ENCODE results near the gene OR10S1. TPM values are rescaled to one million over a fixed set of nuclear protein-coding genes. Genes with fewer than 3 reads are reported as not detected.

Gene OR10S1
- total RNA-seq, 1 experiment from 2014 or later = not detected

DNA sequence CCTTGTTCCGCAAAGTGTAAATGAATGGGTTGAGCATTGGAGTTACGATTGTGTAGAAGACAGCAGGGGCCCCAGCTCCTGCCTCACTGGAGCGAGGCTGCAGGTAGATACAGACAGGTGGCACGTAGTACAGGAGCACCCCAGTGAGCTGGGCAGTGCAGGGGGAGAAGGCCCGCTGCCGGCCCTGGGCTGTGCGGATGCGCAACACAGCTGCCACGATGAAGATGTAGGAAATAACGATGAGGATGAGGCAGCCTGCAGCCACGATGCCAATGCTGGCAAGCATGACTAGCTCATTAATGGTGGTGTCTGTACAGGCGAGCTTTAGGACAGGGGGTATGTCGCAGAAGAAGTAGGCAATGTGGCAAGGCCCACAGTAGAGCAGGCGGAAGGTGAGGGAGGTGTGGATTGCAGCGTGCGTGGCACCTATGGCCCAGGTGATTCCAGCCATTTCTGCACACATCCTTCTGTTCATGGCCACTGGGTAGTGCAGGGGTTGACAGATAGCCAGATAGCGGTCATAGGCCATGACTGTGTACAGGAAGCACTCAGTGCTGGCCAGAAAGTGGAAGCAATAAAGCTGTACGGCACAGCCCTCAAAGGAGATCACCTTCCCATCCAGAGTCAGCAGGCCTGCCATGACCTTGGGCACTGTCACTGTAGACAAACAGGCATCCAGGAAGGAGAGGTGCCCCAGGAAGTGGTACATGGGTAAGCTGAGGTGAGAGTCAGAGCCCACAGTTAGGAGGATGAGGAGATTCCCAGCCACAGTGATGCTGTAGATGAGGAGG is 616 bp downstream of the OR10S1 start:
- H3K36me3 ChIP-seq (ENCODE audit: low read depth) = no peaks in the 10 kb centered on the region
- H3K79me2 ChIP-seq (ENCODE audit: low read depth) = no peaks in the 10 kb centered on the region
- no peak overlapping the region for H3K27ac ChIP-seq
- H3F3A ChIP-seq (ENCODE audit: insufficient read depth, low read depth) = no peaks in the 10 kb centered on the region
- DNase-seq = no peak
- H2AFZ ChIP-seq = no peak overlapping the region
- H3K9me3 ChIP-seq (ENCODE audit: insufficient read depth, low read depth) = no peaks in the 10 kb centered on the region
- POLR2A ChIA-PET (ENCODE audit: unreplicated experiment) = no interaction called here
- no TSS peak for BruUV-seq (replicated peaks)
- no peaks in the 10 kb centered on the region for H3K27me3 ChIP-seq (ENCODE audit: insufficient read depth, low read depth)
- H4K20me1 ChIP-seq (ENCODE audit: insufficient read depth) = no peaks in the 10 kb centered on the region
- TF ChIP-seq, protein P1, sequence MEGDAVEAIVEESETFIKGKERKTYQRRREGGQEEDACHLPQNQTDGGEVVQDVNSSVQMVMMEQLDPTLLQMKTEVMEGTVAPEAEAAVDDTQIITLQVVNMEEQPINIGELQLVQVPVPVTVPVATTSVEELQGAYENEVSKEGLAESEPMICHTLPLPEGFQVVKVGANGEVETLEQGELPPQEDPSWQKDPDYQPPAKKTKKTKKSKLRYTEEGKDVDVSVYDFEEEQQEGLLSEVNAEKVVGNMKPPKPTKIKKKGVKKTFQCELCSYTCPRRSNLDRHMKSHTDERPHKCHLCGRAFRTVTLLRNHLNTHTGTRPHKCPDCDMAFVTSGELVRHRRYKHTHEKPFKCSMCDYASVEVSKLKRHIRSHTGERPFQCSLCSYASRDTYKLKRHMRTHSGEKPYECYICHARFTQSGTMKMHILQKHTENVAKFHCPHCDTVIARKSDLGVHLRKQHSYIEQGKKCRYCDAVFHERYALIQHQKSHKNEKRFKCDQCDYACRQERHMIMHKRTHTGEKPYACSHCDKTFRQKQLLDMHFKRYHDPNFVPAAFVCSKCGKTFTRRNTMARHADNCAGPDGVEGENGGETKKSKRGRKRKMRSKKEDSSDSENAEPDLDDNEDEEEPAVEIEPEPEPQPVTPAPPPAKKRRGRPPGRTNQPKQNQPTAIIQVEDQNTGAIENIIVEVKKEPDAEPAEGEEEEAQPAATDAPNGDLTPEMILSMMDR (conservative IDR thresholded peaks at IDR 0.05) = no peak
- no peak for TF ChIP-seq EZH2 (IDR thresholded peaks at IDR 0.05; ENCODE audit: low read depth)
- CTCF ChIA-PET = no interaction called here
- no peak overlapping the region for H3K4me3 ChIP-seq
- H3K9me2 ChIP-seq (ENCODE audit: insufficient read depth) = no peaks in the 10 kb centered on the region; the same call in 1 of the 2 replicates
- no peaks in the 10 kb centered on the region for H3K4me1 ChIP-seq (replicated peaks; ENCODE audit: insufficient read depth)
- H3K4me2 ChIP-seq = no peak overlapping the region
- intact Hi-C loops (cut with micrococcal nuclease; ENCODE audit: unreplicated experiment) = no loop called here

DNA sequence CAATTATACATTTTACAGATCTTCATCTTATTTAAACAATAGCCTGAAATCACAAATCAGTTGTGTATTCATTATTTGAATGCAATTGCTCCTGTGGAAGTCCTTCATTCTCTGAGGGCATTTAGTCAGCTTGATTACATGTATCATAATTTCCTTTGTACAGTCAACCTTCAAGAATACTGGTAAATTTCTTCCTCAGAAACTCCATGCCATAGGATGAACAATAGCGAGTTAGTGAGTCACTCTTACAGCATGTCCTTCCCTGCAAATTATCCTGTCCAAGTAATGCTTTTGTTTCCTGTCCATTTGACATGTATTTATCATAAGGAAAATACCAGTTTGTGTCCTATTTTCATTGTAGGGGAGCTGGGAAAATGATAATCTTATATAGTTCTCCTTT is 3.8 kb downstream of the OR10S1 start:
- no peak for TF ChIP-seq EZH2 (IDR thresholded peaks at IDR 0.05; ENCODE audit: low read depth)
- Histone ChIP-seq H3K4me1 (replicated peaks; ENCODE audit: insufficient read depth) (no peaks in the 10 kb centered on the region), H4K20me1 (ENCODE audit: insufficient read depth) (no peaks in the 10 kb centered on the region), H3K27ac (no peak overlapping the region), H3K4me3 (no peak overlapping the region), H3K79me2 (ENCODE audit: low read depth) (no peaks in the 10 kb centered on the region), H3K9me3 (ENCODE audit: insufficient read depth, low read depth) (no peaks in the 10 kb centered on the region), H3K36me3 (ENCODE audit: low read depth) (no peaks in the 10 kb centered on the region), H3F3A (ENCODE audit: insufficient read depth, low read depth) (no peaks in the 10 kb centered on the region), H2AFZ (no peak overlapping the region), H3K4me2 (no peak overlapping the region), H3K9me2 (ENCODE audit: insufficient read depth) (no peaks in the 10 kb centered on the region; the same call in 1 of the 2 replicates), H3K27me3 (ENCODE audit: insufficient read depth, low read depth) (no peaks in the 10 kb centered on the region)
- no peak for DNase-seq
- CTCF ChIA-PET = no interaction called here
- POLR2A ChIA-PET (ENCODE audit: unreplicated experiment) = no interaction called here
- intact Hi-C loops (cut with micrococcal nuclease; ENCODE audit: unreplicated experiment) = no loop called here
- BruUV-seq (replicated peaks) = no TSS peak

DNA sequence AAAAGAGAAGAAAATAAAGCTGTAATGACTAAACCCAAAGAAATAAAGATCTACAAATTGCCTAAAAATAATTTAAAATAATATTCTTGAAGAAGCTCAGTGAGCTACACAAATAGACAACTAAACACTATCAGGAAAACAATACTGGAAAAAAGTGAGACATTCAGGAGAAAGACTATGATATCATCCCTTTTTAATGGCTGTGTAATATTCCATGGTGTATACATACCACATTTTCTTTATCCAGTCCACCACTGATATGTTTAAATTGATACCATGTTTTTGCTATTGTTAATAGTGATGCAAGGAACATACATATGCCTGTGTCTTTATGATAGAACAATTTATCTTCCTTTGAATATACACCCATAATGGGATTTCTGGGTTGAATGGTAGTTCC is 20.8 kb downstream of the OR10S1 start:
- no peaks in the 10 kb centered on the region for H3K79me2 ChIP-seq (ENCODE audit: low read depth)
- H3K9me2 ChIP-seq (ENCODE audit: insufficient read depth) = no peaks in the 10 kb centered on the region; the same call in 1 of the 2 replicates

More for the DNA sequence above, 20.8 kb downstream of the OR10S1 start:
- intact Hi-C loops (cut with micrococcal nuclease; ENCODE audit: unreplicated experiment) = no loop called here
- H3K27me3 ChIP-seq (ENCODE audit: insufficient read depth, low read depth) = no peaks in the 10 kb centered on the region
- H4K20me1 ChIP-seq (ENCODE audit: insufficient read depth) = no peaks in the 10 kb centered on the region
- H3K9me3 ChIP-seq (ENCODE audit: insufficient read depth, low read depth) = no peaks in the 10 kb centered on the region
- H3K27ac ChIP-seq = no peak overlapping the region
- DNase-seq = no peak
- H3K4me2 ChIP-seq = no peak overlapping the region
- no peaks in the 10 kb centered on the region for H3K36me3 ChIP-seq (ENCODE audit: low read depth)
- no peaks in the 10 kb centered on the region for H3K4me1 ChIP-seq (replicated peaks; ENCODE audit: insufficient read depth)
- H3F3A ChIP-seq (ENCODE audit: insufficient read depth, low read depth) = no peaks in the 10 kb centered on the region
- BruUV-seq (replicated peaks) = no TSS peak
- ChIA-PET POLR2A (ENCODE audit: unreplicated experiment) (no interaction called here), CTCF (no interaction called here)
- no peak overlapping the region for H3K4me3 ChIP-seq
- no peak overlapping the region for H2AFZ ChIP-seq
- TF ChIP-seq, protein P1 (conservative IDR thresholded peaks at IDR 0.05) = no peak
- TF ChIP-seq EZH2 (IDR thresholded peaks at IDR 0.05; ENCODE audit: low read depth) = no peak
